Fibroblast of lung (primary cell): ENCODE results near the gene RPL7A. TPM values are rescaled to one million over a fixed set of nuclear protein-coding genes. Genes with fewer than 3 reads are reported as not detected.

Experiments
- DNase-seq, 2 donors: peaks; one replicate each; pipeline versions ENCODE4 v3.0.0 to v3.0.0-alpha.2; 2010; ENCODE audit warnings: low read depth in 2 of 2
- H2AFZ ChIP-seq: 2 replicates; pipeline ENCODE4 v1.5.1; 2012; ENCODE audit warnings: low read length, control low read depth, inconsistent platforms
- H3K27ac ChIP-seq: 2 replicates; pipeline ENCODE4 v1.5.1; 2011; ENCODE audit warnings: low read length, control low read depth; ENCODE audit not compliant: insufficient read depth
- H3K27me3 ChIP-seq: 2 replicates; pipeline ENCODE4 v1.5.1; 2011; ENCODE audit warnings: mild to moderate bottlenecking, low read length; ENCODE audit not compliant: control insufficient read depth, insufficient read depth
- H3K36me3 ChIP-seq: 2 replicates; pipeline ENCODE4 v1.5.1; 2011; ENCODE audit warnings: low read length; ENCODE audit not compliant: control insufficient read depth, insufficient read depth
- H3K4me1 ChIP-seq: 2 replicates; pipeline ENCODE4 v1.5.1; 2011; ENCODE audit warnings: low read length; ENCODE audit not compliant: control insufficient read depth, insufficient read depth; ENCODE audit errors: extremely low read depth
- H3K4me2 ChIP-seq: 2 replicates; pipeline ENCODE4 v1.5.1; 2011; ENCODE audit warnings: low read length, control low read depth; ENCODE audit not compliant: insufficient read depth; ENCODE audit errors: extremely low read depth
- H3K4me3 ChIP-seq, 4 experiments: fragments of 200-600 bp in 1 of 4; sonication (generic) in 1 of 4; replicated peaks in 1 of 4; 2 replicates each; pipeline ENCODE4 v1.5.1; 2011 to 2016; ENCODE audit warnings: low read length in 4 of 4, low read depth in 3 of 4, mild to moderate bottlenecking in 3 of 4, control low read depth in 2 of 4, inconsistent platforms in 1 of 4, mixed read lengths in 1 of 4; ENCODE audit not compliant: insufficient read depth in 1 of 4; ENCODE audit errors: control extremely low read depth in 1 of 4
- H3K79me2 ChIP-seq: 2 replicates; pipeline ENCODE4 v1.5.1; 2012; ENCODE audit warnings: mild to moderate bottlenecking, low read length, inconsistent platforms; ENCODE audit not compliant: control insufficient read depth, insufficient read depth
- H3K9ac ChIP-seq: 2 replicates; pipeline ENCODE4 v1.5.1; 2011; ENCODE audit warnings: mild to moderate bottlenecking, low read length, control low read depth; ENCODE audit not compliant: insufficient read depth
- H3K9me3 ChIP-seq: 2 replicates; pipeline ENCODE4 v1.5.1; 2012; ENCODE audit warnings: low read depth, low read length; ENCODE audit not compliant: control insufficient read depth, insufficient read depth
- H4K20me1 ChIP-seq: 2 replicates; pipeline ENCODE4 v1.5.1; 2011; ENCODE audit warnings: low read length; ENCODE audit not compliant: control insufficient read depth, insufficient read depth; ENCODE audit errors: extremely low read depth
- CTCF ChIP-seq, 2 donors: IDR thresholded peaks in 1 of 2; conservative IDR thresholded peaks in 1 of 2; 1 replicate in 1 of 2; 2 replicates in 1 of 2; pipeline ENCODE4 v1.5.1; 2011 to 2012; ENCODE audit warnings: low read length in 2 of 2, control low read depth in 1 of 2, inconsistent platforms in 1 of 2, low read depth in 1 of 2, mild to moderate bottlenecking in 1 of 2
- EZH2 ChIP-seq: IDR thresholded peaks from 2 replicates; pipeline ENCODE4 v1.5.1; 2012; ENCODE audit warnings: low read length, control low read depth, mild to moderate bottlenecking; ENCODE audit errors: missing control alignments
- polyA plus RNA-seq, 2 donors: library from polyadenylated mRNA; depleted of rRNA in 1 of 2; stranded (reverse) in 1 of 2; unstranded in 1 of 2; fragments of >200 nt; gene quantifications; 2 replicates each; pipeline ENCODE4 v1.2.1, GENCODE V29; 2011 to 2012; ENCODE audit warnings: missing spikeins in 1 of 2
- total RNA-seq: library from RNA; depleted of rRNA; stranded (reverse); fragments of >200 nt; gene quantifications from 2 replicates; pipeline ENCODE4 v1.2.1, GENCODE V29; 2014

The RPL7A gene
- total and polyA plus RNA-seq, 2 donors (not counting 1 experiment from before 2014, with no cell fraction given): 1,820 to 2,991 TPM

- no peaks in the 10 kb centered on the region for H3K4me1 ChIP-seq
- no peak overlapping the region for H3K4me3 ChIP-seq
- H3K79me2 ChIP-seq: no peaks in the 10 kb centered on the region
- no peak for TF ChIP-seq EZH2
- no peak for TF ChIP-seq CTCF (conservative IDR thresholded peaks at IDR 0.05 in 1 of 2, IDR thresholded peaks at IDR 0.05 in 1 of 2; ENCODE audit: low read depth in 1 of 2, low read length in 2 of 2)
- no peaks in the 10 kb centered on the region for H3K9me3 ChIP-seq
- H3K9ac ChIP-seq: no peak overlapping the region
- no peak overlapping the region for H3K4me2 ChIP-seq
- H4K20me1 ChIP-seq: no peaks in the 10 kb centered on the region
- H3K27ac ChIP-seq: no peak overlapping the region
- H2AFZ ChIP-seq: no peak overlapping the region
- DNase-seq: no peak
- no peaks in the 10 kb centered on the region for H3K36me3 ChIP-seq
- no peaks in the 10 kb centered on the region for H3K27me3 ChIP-seq
Measured at GRCh38 chr9:133303266-133304157, 44.5 kb upstream of the RPL7A start.

- no peaks in the 10 kb centered on the region for H3K9me3 ChIP-seq
- H2AFZ ChIP-seq: no peak overlapping the region
- no peaks in the 10 kb centered on the region for H3K79me2 ChIP-seq
- H4K20me1 ChIP-seq: no peaks in the 10 kb centered on the region
- no peak overlapping the region for H3K4me2 ChIP-seq
- no peak overlapping the region for H3K27ac ChIP-seq
- H3K9ac ChIP-seq: no peak overlapping the region
- TF ChIP-seq EZH2 (no peak), CTCF (conservative IDR thresholded peaks at IDR 0.05 in 1 of 2, IDR thresholded peaks at IDR 0.05 in 1 of 2; ENCODE audit: low read depth in 1 of 2, low read length in 2 of 2) (no peak)
- H3K36me3 ChIP-seq: no peaks in the 10 kb centered on the region
- no peaks in the 10 kb centered on the region for H3K27me3 ChIP-seq
- H3K4me3 ChIP-seq: no peak overlapping the region
- DNase-seq: no peak
- H3K4me1 ChIP-seq: no peaks in the 10 kb centered on the region
Measured at GRCh38 chr9:133304158-133304470, 43.9 kb upstream of the RPL7A start.

- Histone ChIP-seq H3K27ac (no peak overlapping the region), H3K4me2 (no peak overlapping the region), H2AFZ (no peak overlapping the region), H3K4me1 (no peaks in the 10 kb centered on the region), H3K4me3 (no peak overlapping the region), H3K27me3 (no peaks in the 10 kb centered on the region), H3K79me2 (no peaks in the 10 kb centered on the region), H3K9ac (no peak overlapping the region), H3K36me3 (no peaks in the 10 kb centered on the region), H3K9me3 (no peaks in the 10 kb centered on the region), H4K20me1 (no peaks in the 10 kb centered on the region)
- DNase-seq: no peak
- TF ChIP-seq EZH2: no peak
- TF ChIP-seq CTCF (conservative IDR thresholded peaks at IDR 0.05 in 1 of 2, IDR thresholded peaks at IDR 0.05 in 1 of 2; ENCODE audit: low read depth in 1 of 2, low read length in 2 of 2): no peak
Measured at GRCh38 chr9:133304477-133305377, 43.3 kb upstream of the RPL7A start.
